ENCODE data around the gene UQCRFS1.
"Not testable (repeated sequence)": the region's sequence is repeated elsewhere in the genome, so short reads cannot be mapped to it uniquely, and the experiment has no call there.

The UQCRFS1 gene

GRCh38 chr19:29214411-29214810 lies 1.5 kb upstream of the UQCRFS1 start:
- no peak for DNase-seq (ENCODE audit: low read depth)

GRCh38 chr19:29212356-29212647 lies 649 bp downstream of the UQCRFS1 start:
- DNase-seq (ENCODE audit: low read depth), result no peak

GRCh38 chr19:29211562-29212355 lies 1.2 kb downstream of the UQCRFS1 start:
- DNase-seq (ENCODE audit: low read depth), result no peak

- not testable (repeated sequence) for DNase-seq (ENCODE audit: low read depth)
These were observed 1.9 kb downstream of the UQCRFS1 start for GRCh38 chr19:29211041-29211440.

GRCh38 chr19:29210502-29210901 lies 2.4 kb downstream of the UQCRFS1 start:
- DNase-seq (ENCODE audit: low read depth), result not testable (repeated sequence)

GRCh38 chr19:29207403-29208187 lies 5.4 kb downstream of the UQCRFS1 start:
- DNase-seq (ENCODE audit: low read depth), result not testable (repeated sequence)

- no peak for DNase-seq (ENCODE audit: low read depth)
These were observed 6.5 kb downstream of the UQCRFS1 start for GRCh38 chr19:29206453-29206852.

GRCh38 chr19:29202281-29202680 lies 10.7 kb downstream of the UQCRFS1 start:
- DNase-seq (ENCODE audit: low read depth), result no peak

- DNase-seq (ENCODE audit: low read depth), result no peak
These were observed 11.1 kb downstream of the UQCRFS1 start for GRCh38 chr19:29201855-29202254.

- no peak for DNase-seq (ENCODE audit: low read depth)
These were observed 18.3 kb downstream of the UQCRFS1 start for GRCh38 chr19:29194658-29195057.

GRCh38 chr19:29193155-29193554 lies 19.8 kb downstream of the UQCRFS1 start:
- DNase-seq (ENCODE audit: low read depth), result no peak

GRCh38 chr19:29191005-29191404 lies 21.9 kb downstream of the UQCRFS1 start:
- no peak for DNase-seq (ENCODE audit: low read depth)

GRCh38 chr19:29189033-29189360 lies 24.0 kb downstream of the UQCRFS1 start:
- DNase-seq (ENCODE audit: low read depth), result no peak

- DNase-seq (ENCODE audit: low read depth), result no peak
These were observed 24.5 kb downstream of the UQCRFS1 start for GRCh38 chr19:29188289-29189032.

GRCh38 chr19:29187676-29188075 lies 25.3 kb downstream of the UQCRFS1 start:
- DNase-seq (ENCODE audit: low read depth), result no peak

GRCh38 chr19:29185427-29185826 lies 27.5 kb downstream of the UQCRFS1 start:
- DNase-seq (ENCODE audit: low read depth), result no peak

GRCh38 chr19:29176981-29177754 lies 35.8 kb downstream of the UQCRFS1 start:
- DNase-seq (ENCODE audit: low read depth), result no peak

GRCh38 chr19:29173896-29174295 lies 39.1 kb downstream of the UQCRFS1 start:
- no peak for DNase-seq (ENCODE audit: low read depth)

- no peak for DNase-seq (ENCODE audit: low read depth)
These were observed 40.6 kb downstream of the UQCRFS1 start for GRCh38 chr19:29172302-29172701.

- DNase-seq (ENCODE audit: low read depth), result no peak
These were observed 41.4 kb downstream of the UQCRFS1 start for GRCh38 chr19:29171525-29171924.

GRCh38 chr19:29170554-29170953 lies 42.4 kb downstream of the UQCRFS1 start:
- DNase-seq (ENCODE audit: low read depth), result no peak

GRCh38 chr19:29162694-29163093 lies 50.3 kb downstream of the UQCRFS1 start:
- DNase-seq (ENCODE audit: low read depth), result no peak

All from activated T-helper 1 cell treated with Interleukin-2 at 50 U/mL for 16 hours (primary cell).